Activated gamma-delta T cell treated with Interleukin-2 at 50 U/mL for 16 hours (primary cell): ENCODE data around the gene GAA.
"Not testable (repeated sequence)": the region's sequence is repeated elsewhere in the genome, so short reads cannot be mapped to it uniquely, and the experiment has no call there.

Source experiments
- DNase-seq: peaks from one replicate; pipeline ENCODE4 v3.0.0-alpha.2; 2020

The GAA gene

GRCh38 chr17:80147035-80147822 lies 45.8 kb downstream of the GAA start, which contains the start of gene EIF4A3:
Gene EIF4A3, minus strand, starts transcription at chr17:80147128. Its CDS starts 167 bp downstream, at chr17:80146961.
- peak; percentile 95 for DNase-seq

DNA sequence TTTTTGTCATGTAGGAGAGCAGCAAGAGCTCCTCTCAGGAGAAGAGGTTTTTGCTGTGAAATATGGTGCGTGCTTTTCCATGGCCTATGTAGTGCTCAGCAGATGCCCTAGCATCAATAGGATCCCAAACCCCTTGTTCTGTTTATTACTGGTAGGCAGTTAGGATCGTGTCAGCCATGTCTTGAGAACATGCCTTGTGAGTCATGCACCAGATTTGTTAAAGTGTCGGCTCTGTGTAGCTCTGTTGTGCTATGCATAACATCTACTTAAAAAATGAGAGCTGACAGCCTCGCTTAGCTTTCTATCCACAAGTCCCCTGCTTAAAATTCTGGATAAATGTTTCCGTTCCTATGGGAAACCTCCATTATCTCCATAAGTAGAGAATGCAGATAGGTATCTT lies 50.0 kb downstream of the GAA start:
- DNase-seq: no peak

DNA sequence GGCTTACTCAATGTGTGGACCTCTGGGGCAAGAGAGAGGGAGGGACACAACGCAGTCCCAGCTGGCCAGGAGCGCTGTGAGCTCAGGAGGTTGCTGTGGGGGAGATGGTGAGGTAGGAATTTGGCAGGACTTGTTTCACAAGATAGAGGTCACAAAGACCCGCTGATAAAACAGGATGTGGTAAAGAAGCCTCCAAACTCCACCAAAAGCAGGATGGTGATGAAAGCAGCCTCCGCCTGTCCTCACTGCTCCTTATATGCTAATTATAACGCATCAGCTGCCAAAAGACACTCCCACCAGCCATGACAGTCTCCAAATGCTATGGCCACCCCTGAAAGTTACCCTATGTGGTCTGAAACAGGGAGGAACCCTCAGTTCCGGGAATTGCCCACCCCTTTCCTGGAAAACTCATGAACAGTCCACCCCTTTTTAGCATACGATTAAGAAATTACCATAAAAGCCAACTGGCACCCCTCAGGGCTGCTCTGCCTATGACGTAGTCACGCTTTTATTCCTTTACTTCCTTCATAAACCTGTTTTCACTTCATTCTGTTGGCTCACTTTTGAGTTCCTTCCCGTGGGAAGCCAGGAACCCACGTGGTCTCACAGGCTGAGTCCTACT lies 50.8 kb downstream of the GAA start:
- DNase-seq: no peak

DNA sequence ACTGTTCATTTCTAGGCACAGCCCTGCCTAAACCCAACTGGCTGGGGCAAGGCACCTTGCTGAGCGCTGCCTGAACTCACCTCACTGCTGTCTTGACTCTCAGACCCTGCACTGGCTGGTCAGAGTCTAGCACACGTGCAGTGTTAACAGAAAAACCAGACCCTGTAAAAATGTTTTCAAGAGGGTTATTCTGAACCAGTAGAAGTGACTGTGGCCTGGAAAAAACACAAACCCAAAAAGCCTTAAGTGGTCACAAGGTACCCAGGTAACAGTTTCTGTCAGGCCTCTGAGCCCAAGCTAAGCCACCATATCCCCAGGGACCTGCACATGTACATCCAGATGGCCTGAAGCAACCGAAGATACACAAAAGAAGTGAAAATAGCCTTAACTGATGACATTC lies 51.6 kb downstream of the GAA start:
- no peak for DNase-seq

DNA sequence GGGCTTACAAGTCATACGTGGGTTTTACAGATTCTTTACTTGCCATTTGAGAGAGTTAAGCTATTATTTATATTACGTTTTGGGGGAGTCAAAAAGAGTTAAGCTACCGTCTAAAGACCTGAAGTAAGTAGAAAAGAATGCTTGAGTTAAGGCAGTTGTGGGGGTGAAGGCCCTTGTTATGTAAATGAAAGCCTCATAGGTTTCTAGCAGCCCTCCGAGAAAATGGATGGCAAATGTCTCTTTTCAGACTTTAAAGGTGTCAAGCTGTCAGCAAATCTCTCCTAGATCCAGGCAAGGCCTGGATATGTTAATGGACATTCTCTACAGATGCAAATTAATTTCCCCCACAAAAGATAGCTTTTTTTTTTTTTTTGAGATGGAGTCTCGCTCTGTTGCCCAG lies 52.8 kb downstream of the GAA start:
- no peak for DNase-seq

DNA sequence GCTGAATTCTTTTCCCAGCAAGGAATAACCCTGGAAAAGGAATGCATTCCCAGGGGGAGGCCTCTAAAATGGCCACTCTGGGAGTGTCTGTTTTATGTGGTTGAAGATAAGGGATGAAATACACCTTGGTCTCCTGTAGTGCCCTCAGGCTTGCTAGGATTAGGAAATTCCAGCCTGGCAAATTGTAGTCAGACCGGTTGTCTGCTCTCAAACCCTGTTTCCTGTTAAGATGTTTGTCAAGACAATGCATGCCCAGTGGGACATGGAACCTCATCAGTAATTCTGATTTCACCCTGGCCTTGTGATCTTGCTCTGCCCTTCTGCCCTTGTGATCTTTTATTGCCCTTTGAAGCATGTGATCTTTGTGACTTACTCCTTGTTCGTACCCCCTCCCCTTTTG lies 54.2 kb downstream of the GAA start:
- not testable (repeated sequence) for DNase-seq

DNA sequence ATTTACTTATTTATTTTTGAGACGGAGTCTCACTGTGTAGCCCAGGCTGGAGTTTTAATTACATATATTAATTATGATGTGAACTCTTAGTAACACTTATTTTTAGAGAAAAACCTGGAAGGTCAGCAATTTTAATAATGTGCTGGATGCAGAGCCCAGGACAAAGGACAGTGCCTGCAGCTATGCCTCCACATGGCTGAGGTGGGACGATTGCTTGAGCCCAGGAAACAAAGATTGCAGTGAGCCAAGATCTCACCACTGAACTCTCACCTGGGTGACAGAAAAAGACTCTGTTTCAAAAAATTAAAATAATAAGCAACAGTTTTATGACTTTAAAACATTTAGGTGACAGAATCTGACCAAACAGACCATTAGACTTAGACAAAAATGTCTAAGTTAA lies 57.5 kb downstream of the GAA start:
- DNase-seq: no peak

DNA sequence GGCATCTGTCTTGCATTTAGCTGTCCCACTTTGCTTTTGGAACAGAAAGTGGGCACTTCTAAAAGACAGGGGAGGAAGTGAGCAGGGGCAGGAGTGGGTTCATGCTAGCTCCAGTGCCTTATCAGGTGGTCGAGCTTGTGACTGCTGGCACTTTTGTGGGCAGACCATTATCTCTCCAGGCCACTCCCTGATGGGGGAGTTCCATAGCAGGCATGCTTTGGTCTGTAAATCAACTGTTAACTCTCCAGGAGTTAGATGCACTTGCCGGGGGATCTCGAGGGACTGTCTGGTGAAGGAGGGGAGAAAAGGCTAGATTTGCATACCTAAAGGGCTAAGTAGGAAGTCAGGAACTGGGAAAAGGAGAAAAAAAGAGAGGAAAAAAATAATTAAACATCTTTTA lies 59.2 kb downstream of the GAA start:
- DNase-seq: no peak

GRCh38 chr17:80163336-80163735 lies 62.0 kb downstream of the GAA start:
- no peak for DNase-seq

DNA sequence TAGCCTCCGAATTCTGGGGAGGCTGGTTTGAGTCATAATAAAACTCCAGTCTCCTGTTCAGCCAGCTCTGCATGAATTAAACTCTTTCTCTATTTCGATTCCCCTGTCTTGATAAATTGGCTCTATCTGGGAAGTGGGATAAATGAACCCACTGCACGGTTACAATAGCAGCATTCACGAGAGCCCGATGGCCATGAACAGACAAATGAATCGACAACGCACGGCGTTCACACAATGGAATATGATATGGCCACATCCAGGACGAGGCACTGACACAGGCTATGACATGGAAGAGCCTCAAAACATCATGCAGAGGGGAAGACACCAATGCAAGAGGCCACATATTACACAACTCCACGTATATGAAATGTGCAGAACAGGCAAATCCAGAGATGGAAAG lies 62.8 kb downstream of the GAA start:
- DNase-seq: no peak

DNA sequence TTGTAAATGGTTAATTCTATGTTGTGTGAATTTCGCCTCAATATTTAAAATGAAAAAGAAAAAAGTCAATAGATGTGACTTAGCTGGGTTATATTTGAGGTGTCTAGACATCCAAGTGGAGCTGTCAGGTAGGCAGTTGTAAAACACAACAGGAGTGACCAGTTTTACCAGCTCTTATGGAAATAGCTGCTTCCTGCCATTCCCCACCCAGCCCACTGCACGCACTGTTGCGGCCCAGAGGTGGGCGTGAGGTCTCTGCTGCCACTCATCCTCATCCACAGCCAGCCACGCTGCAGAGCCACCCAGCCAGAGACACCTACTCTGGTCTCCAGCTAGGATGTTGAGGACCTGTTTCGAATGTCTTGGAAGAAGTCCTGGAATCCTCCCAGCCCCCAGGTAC lies 65.1 kb downstream of the GAA start:
- no peak for DNase-seq

- no peak for DNase-seq
Measured at GRCh38 chr17:80168371-80168770, 67.0 kb downstream of the GAA start.

GRCh38 chr17:80169107-80169506 lies 67.7 kb downstream of the GAA start:
- no peak for DNase-seq
